Endothelial cell of umbilical vein (primary cell): ENCODE results near the gene SEC14L6. TPM values are rescaled to one million over a fixed set of nuclear protein-coding genes. Genes with fewer than 3 reads are reported as not detected.

Source experiments
- Bru-seq: library from RNA; stranded (reverse); fragments of 400-500 nt; gene quantifications from one replicate; lab custom pipeline; 2021; lab: Mats Ljungman, UMichigan
- BruChase-seq, 2 experiments: library from RNA; stranded (reverse); fragments of 400-500 nt; gene quantifications; one replicate each; lab custom pipeline; 2021; lab: Mats Ljungman, UMichigan
- BruUV-seq: library from RNA; stranded (reverse); fragments of 400-500 nt; replicated peaks from 2 replicates; lab custom pipeline; 2021; lab: Mats Ljungman, UMichigan
- CTCF ChIA-PET: fragments of 300-600, 350-600 bp; sonication (Branson Sonifier 250); formaldehyde crosslinking; loops from one replicate; lab custom pipeline; 2021; ENCODE audit warnings: antibody characterized with exemption, inconsistent platforms; lab: Charles Lee
- POLR2A ChIA-PET: fragments of 300-600, 350-600 bp; sonication (Branson Sonifier 250); formaldehyde crosslinking; loops from one replicate; lab custom pipeline; 2021; ENCODE audit warnings: antibody characterized with exemption, inconsistent platforms; lab: Charles Lee
- DNase-seq: peaks from one replicate; pipeline ENCODE4 v3.0.0-alpha.2; 2011; ENCODE audit warnings: low read depth, low spot score
- FAIRE-seq: peaks from 2 replicates; lab custom pipeline; 2011; peaks lifted over from hg19 to GRCh38; lab: Jason Lieb, UNC
- H2AFZ ChIP-seq: 2 replicates; pipeline ENCODE4 v1.6.0; 2012; ENCODE audit warnings: low read depth, low read length, control low read depth, inconsistent platforms
- H3K27ac ChIP-seq: 2 replicates; pipeline ENCODE4 v1.5.1; 2011; ENCODE audit warnings: low read depth, mild to moderate bottlenecking, control low read depth, low read length, moderate library complexity; ENCODE audit not compliant: insufficient read depth
- H3K27me3 ChIP-seq, 2 experiments: 2 replicates each; pipeline versions ENCODE4 v1.6.0 to v1.6.1; 2011; ENCODE audit warnings: low read length in 2 of 2, mixed read lengths in 1 of 2; ENCODE audit not compliant: control insufficient read depth in 2 of 2, insufficient read depth in 2 of 2
- H3K36me3 ChIP-seq, 2 experiments: 2 replicates in 1 of 2; 3 replicates in 1 of 2; pipeline ENCODE4 v1.5.1; 2011; ENCODE audit warnings: low read length in 2 of 2, mild to moderate bottlenecking in 1 of 2, moderate library complexity in 1 of 2; ENCODE audit not compliant: control insufficient read depth in 2 of 2, insufficient read depth in 2 of 2; ENCODE audit errors: extremely low read depth in 1 of 2
- H3K4me1 ChIP-seq: 3 replicates; pipeline ENCODE4 v1.5.1; 2011; ENCODE audit warnings: mild to moderate bottlenecking, low read length; ENCODE audit not compliant: control insufficient read depth, insufficient read depth; ENCODE audit errors: extremely low read depth
- H3K4me2 ChIP-seq: 2 replicates; pipeline ENCODE4 v1.6.1; 2011; ENCODE audit warnings: low read length, control low read depth, mixed read lengths; ENCODE audit not compliant: insufficient read depth
- H3K4me3 ChIP-seq, 3 experiments: fragments of 200-600 bp in 1 of 3; sonication (generic), shearing (Covaris generic) in 1 of 3; replicated peaks in 1 of 3; 2 replicates each; pipeline ENCODE4 v1.5.1; 2011 to 2016; ENCODE audit warnings: control low read depth in 3 of 3, low read length in 3 of 3, mild to moderate bottlenecking in 2 of 3, inconsistent platforms in 1 of 3, low read depth in 1 of 3, moderate library complexity in 1 of 3; ENCODE audit not compliant: insufficient read depth in 1 of 3
- H3K79me2 ChIP-seq: 2 replicates; pipeline ENCODE4 v1.6.0; 2012; ENCODE audit warnings: low read length, inconsistent platforms; ENCODE audit not compliant: control insufficient read depth, insufficient read depth
- H3K9ac ChIP-seq: replicated peaks from 2 replicates; pipeline ENCODE3; 2011; ENCODE audit warnings: low read length, control low read depth; ENCODE audit not compliant: insufficient read depth; ENCODE audit errors: extremely low read depth
- H3K9me1 ChIP-seq: replicated peaks from 3 replicates; pipeline ENCODE4 v1.6.0; 2011; ENCODE audit warnings: mild to moderate bottlenecking, low read length; ENCODE audit not compliant: control insufficient read depth, insufficient read depth; ENCODE audit errors: extremely low read depth
- H3K9me3 ChIP-seq: replicated peaks from 2 replicates; pipeline ENCODE4 v1.5.1; 2012; ENCODE audit warnings: low read length, inconsistent platforms; ENCODE audit not compliant: control insufficient read depth, insufficient read depth
- H4K20me1 ChIP-seq: replicated peaks from 2 replicates; pipeline ENCODE3; 2011; ENCODE audit warnings: mild to moderate bottlenecking, low read length; ENCODE audit not compliant: control insufficient read depth, insufficient read depth; ENCODE audit errors: extremely low read depth
- EZH2 ChIP-seq: IDR thresholded peaks from 2 replicates; pipeline ENCODE4 v1.6.1; 2012; ENCODE audit warnings: borderline replicate concordance, low read depth, mild to moderate bottlenecking, moderate library complexity, low read length, inconsistent platforms; ENCODE audit not compliant: severe bottlenecking
- FOS ChIP-seq: IDR thresholded peaks from 2 replicates; pipeline ENCODE4 v1.6.1; 2011; ENCODE audit warnings: mild to moderate bottlenecking, low read length, moderate library complexity, borderline replicate concordance; ENCODE audit not compliant: insufficient read depth
- GATA2 ChIP-seq: IDR thresholded peaks from 2 replicates; pipeline ENCODE4 v1.7.0; 2011; ENCODE audit warnings: low read depth, mild to moderate bottlenecking, moderate library complexity, mixed read lengths, low read length; ENCODE audit not compliant: insufficient read length, insufficient read depth
- JUN ChIP-seq: IDR thresholded peaks from 2 replicates; pipeline ENCODE4 v1.6.1; 2011; ENCODE audit warnings: borderline replicate concordance, low read depth; ENCODE audit not compliant: insufficient read length, insufficient read depth
- MYC ChIP-seq: IDR thresholded peaks from one replicate; pipeline ENCODE4 v1.6.1; 2011; ENCODE audit warnings: mild to moderate bottlenecking, low read depth, low read length
- POLR2A ChIP-seq: IDR thresholded peaks from 2 replicates; pipeline ENCODE4 v1.6.1; 2012; ENCODE audit warnings: low read depth, mild to moderate bottlenecking, control low read depth, low read length
- POLR2AphosphoS5 ChIP-seq: IDR thresholded peaks from 2 replicates; pipeline ENCODE4 v1.6.1; 2012; ENCODE audit warnings: low read depth, mild to moderate bottlenecking, control low read depth, low read length, moderate library complexity; ENCODE audit not compliant: insufficient read depth
- dilution Hi-C: fragments of 300-500 bp; cut with MboI; formaldehyde crosslinking; loops from one replicate; pipeline ENCODE4 v1.15.0; 2019; ENCODE audit warnings: low sequenced_read_pairs; ENCODE audit not compliant: extremely low pct_ligation_motif_present
- intact Hi-C: fragments of 100-400 bp; cut with micrococcal nuclease; formaldehyde crosslinking; loops from one replicate; pipeline ENCODE4 v1.10.0; 2022
- long read RNA-seq: library from polyadenylated mRNA; stranded (forward); transcript quantifications from one replicate; pipeline ENCODE4 v2.0.0, GENCODE V29; 2021
- polyA minus RNA-seq, 3 experiments: library from RNA; depleted of rRNA, polyadenylated mRNA; stranded (reverse); fragments of >200 nt; gene quantifications; 1 replicate in 1 of 3; 2 replicates in 2 of 3; pipeline ENCODE4 v1.2.3, GENCODE V29; 2011
- polyA plus RNA-seq, 4 experiments: library from polyadenylated mRNA; depleted of rRNA in 3 of 4; stranded (reverse) in 3 of 4; unstranded in 1 of 4; fragments of >200 nt; gene quantifications; 2 replicates each; pipeline versions ENCODE4 v1.2.1 to v1.2.3, GENCODE V29; 2011 to 2012; ENCODE audit warnings: missing spikeins in 1 of 4
- total RNA-seq: library from RNA; stranded (reverse); gene quantifications from 2 replicates; pipeline ENCODE4 v1.2.3, GENCODE V29; 2021
- TF ChIP-seq, protein P1 (sequence below), 2 donors: IDR thresholded peaks; 1 replicate in 1 of 2; 2 replicates in 1 of 2; pipeline ENCODE4 v1.5.1; 2011; ENCODE audit warnings: low read length in 2 of 2, mild to moderate bottlenecking in 2 of 2, moderate library complexity in 2 of 2, control low read depth in 1 of 2, inconsistent platforms in 1 of 2, low read depth in 1 of 2; ENCODE audit not compliant: insufficient read depth in 1 of 2; ENCODE audit errors: extremely low read depth in 1 of 2
- TF ChIP-seq, protein P2 (sequence below): IDR thresholded peaks from 2 replicates; pipeline ENCODE4 v1.6.1; 2011; ENCODE audit not compliant: insufficient read depth, insufficient read length

SEC14L6 gene
- total RNA-seq: 0.15 TPM in 1 of 2 replicates, not detected in the other
- polyA plus RNA-seq: 0.04 and 0.11 TPM in 2 replicates
- 0.01 and 0.06 TPM in 2 replicates for polyA plus RNA-seq (2011; cell fraction: cytosol; rRNA removed)
- polyA plus RNA-seq (2011; cell fraction: nucleus; rRNA removed): 0.07 and 0.22 TPM in 2 replicates
- polyA plus RNA-seq (2012): 0.10 and 0.11 TPM in 2 replicates
- polyA minus RNA-seq: 1.9 TPM in 1 of 2 replicates, not detected in the other
- not detected for polyA minus RNA-seq (2011; cell fraction: cytosol; rRNA and poly(A)+ RNA removed)
- polyA minus RNA-seq (2011; cell fraction: nucleus; rRNA and poly(A)+ RNA removed): not detected in 2 replicates
- not detected for Bru-seq, nascent RNA
- BruChase-seq, experiment 1, labeled RNA remaining after a 6-hour chase: not detected
- percentile 4 among the genes with signal in this experiment for BruChase-seq, experiment 2, labeled RNA remaining after a 2-hour chase
- long read RNA-seq: 0 reads

DNA sequence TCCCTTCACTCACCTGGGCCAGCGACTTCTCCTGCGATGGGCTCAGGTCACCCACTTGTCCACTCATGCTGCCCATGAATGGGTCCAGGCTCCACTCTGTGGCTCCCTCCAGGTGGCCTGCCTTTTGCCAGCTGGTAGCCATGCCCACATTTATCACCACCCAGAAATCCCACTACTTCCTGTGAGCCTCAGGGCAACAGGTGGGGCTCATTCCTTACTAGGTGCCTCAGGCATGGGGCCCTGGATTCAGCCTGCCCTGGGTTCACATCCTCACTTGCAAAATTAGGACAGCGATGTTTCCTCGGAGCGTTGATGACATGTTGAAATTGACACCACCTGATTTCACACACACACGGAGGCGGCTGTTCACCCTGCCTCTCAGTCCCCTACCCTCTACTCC is at the start of gene SEC14L6:
Gene SEC14L6 (minus strand): TSS at position 126 of the 400 bp plus-strand sequence. CDS start 59 bp downstream, at position 67.
- H3K9me1 ChIP-seq: no peaks in the 10 kb centered on the region
- H3K9ac ChIP-seq: no peak within 1 kb of the TSS
- BruUV-seq: no TSS peak
- H3K79me2 ChIP-seq: no peaks in the 10 kb centered on the region
- intact Hi-C loops (no loop called here), dilution Hi-C loops (no loop called here)
- no peak within 1 kb of the TSS for H3K27ac ChIP-seq
- no peaks in the 10 kb centered on the region for H3K36me3 ChIP-seq
- H3K4me3 ChIP-seq: no peak within 1 kb of the TSS
- no peaks in the 10 kb centered on the region for H4K20me1 ChIP-seq
- H2AFZ ChIP-seq: no peak within 1 kb of the TSS
- DNase-seq: no peak
- no peak for FAIRE-seq
- H3K9me3 ChIP-seq: no peaks in the 10 kb centered on the region
- ChIA-PET CTCF (interaction anchor here (0.7 to 0.9 kb wide), 2 partner anchors 10 to 61 kb away, joined by 3 read pairs; no protein-coding TSS in a partner anchor), POLR2A (no interaction called here)
- H3K27me3 ChIP-seq: peaks cover 14 to 19% of the 10 kb centered on the region in 2 experiments
- H3K4me2 ChIP-seq: no peak within 1 kb of the TSS
- TF ChIP-seq POLR2AphosphoS5 (no peak), GATA2 (no peak), POLR2A (no peak), MYC (no peak), FOS (no peak), JUN (no peak), EZH2 (no peak)
- TF ChIP-seq, protein P1, sequence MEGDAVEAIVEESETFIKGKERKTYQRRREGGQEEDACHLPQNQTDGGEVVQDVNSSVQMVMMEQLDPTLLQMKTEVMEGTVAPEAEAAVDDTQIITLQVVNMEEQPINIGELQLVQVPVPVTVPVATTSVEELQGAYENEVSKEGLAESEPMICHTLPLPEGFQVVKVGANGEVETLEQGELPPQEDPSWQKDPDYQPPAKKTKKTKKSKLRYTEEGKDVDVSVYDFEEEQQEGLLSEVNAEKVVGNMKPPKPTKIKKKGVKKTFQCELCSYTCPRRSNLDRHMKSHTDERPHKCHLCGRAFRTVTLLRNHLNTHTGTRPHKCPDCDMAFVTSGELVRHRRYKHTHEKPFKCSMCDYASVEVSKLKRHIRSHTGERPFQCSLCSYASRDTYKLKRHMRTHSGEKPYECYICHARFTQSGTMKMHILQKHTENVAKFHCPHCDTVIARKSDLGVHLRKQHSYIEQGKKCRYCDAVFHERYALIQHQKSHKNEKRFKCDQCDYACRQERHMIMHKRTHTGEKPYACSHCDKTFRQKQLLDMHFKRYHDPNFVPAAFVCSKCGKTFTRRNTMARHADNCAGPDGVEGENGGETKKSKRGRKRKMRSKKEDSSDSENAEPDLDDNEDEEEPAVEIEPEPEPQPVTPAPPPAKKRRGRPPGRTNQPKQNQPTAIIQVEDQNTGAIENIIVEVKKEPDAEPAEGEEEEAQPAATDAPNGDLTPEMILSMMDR (IDR thresholded peaks at IDR 0.05; ENCODE audit: extremely low read depth in 1 of 2, insufficient read depth in 1 of 2, low read depth in 1 of 2, low read length in 2 of 2): no peak
- TF ChIP-seq, protein P2, sequence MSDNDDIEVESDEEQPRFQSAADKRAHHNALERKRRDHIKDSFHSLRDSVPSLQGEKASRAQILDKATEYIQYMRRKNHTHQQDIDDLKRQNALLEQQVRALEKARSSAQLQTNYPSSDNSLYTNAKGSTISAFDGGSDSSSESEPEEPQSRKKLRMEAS: no peak
- H3K4me1 ChIP-seq: no peaks in the 10 kb centered on the region
